Left lung (tissue), 10 donors: Measurements from ENCODE around the gene INTS2. TPM values are rescaled to one million over a fixed set of nuclear protein-coding genes. Genes with fewer than 3 reads are reported as not detected.

Experiments
- ATAC-seq: fragments of 200-7000 bp; cut with Tn5 transposase; one replicate; pipeline ENCODE4 v1.9.1; 2020; ENCODE audit warnings: moderate library complexity
- DNase-seq, 4 donors: peaks; one replicate each; pipeline ENCODE4 v3.0.0-alpha.2; 2013 to 2020
- H3K27ac ChIP-seq, 2 donors: fragments of 200-600 bp; sonication (generic) in 1 of 2; one replicate each; pipeline versions ENCODE4 v1.5.0 to v1.8.0; 2020 to 2021
- H3K27me3 ChIP-seq, 2 donors: fragments of 200-600 bp; sonication (generic) in 1 of 2; one replicate each; pipeline versions ENCODE4 v1.5.0 to v1.8.0; 2020 to 2021
- H3K36me3 ChIP-seq, 2 donors: fragments of 200-600 bp; sonication (generic) in 1 of 2; one replicate each; pipeline versions ENCODE4 v1.5.0 to v1.8.0; 2020 to 2021
- H3K4me1 ChIP-seq, 2 donors: fragments of 200-600 bp; one replicate each; pipeline ENCODE4 v1.8.0; 2021
- H3K4me3 ChIP-seq, 2 donors: fragments of 200-600 bp; sonication (generic) in 1 of 2; one replicate each; pipeline versions ENCODE4 v1.5.0 to v1.8.0; 2020 to 2021; ENCODE audit warnings: mild to moderate bottlenecking in 1 of 2
- H3K9me3 ChIP-seq, 2 donors: fragments of 200-600 bp; sonication (generic) in 1 of 2; one replicate each; pipeline versions ENCODE4 v1.5.0 to v1.8.0; 2020 to 2021
- CTCF ChIP-seq, 2 donors: fragments of 200-600 bp; sonication (generic) in 1 of 2; IDR thresholded peaks; one replicate each; pipeline versions ENCODE4 v1.5.0 to v1.8.0; 2021; ENCODE audit warnings: antibody characterized with exemption in 2 of 2
- intact Hi-C, 2 donors: fragments of 100-400 bp; cut with DNase I; formaldehyde crosslinking; loops; one replicate each; pipeline versions ENCODE4 v1.11.2 to v1.14.2; 2022
- polyA plus RNA-seq, 6 donors: library from polyadenylated mRNA; unstranded; fragments of 120-200 nt; gene quantifications; one replicate each; pipeline ENCODE4 v1.2.1, GENCODE V29; 2013; ENCODE audit not compliant: insufficient read length in 6 of 6
- total RNA-seq, 2 donors: library from RNA; stranded (reverse); fragmentation: NEBNext Ultra II Directional; extraction: Animal tissue kit (Norgen Biotek cat#: 25700); gene quantifications; one replicate each; pipeline ENCODE4 v1.2.1, GENCODE V29; 2021
- donor health status: DM: no; HTN: yes; CAD: no.
- donor health status: DM: no; HTN: no; CAD: no.

INTS2 gene
- total and polyA plus RNA-seq, 8 donors, result 11.3 to 14.8 (median 12.5) TPM

GRCh38 chr17:61872099-61872498 lies 55.7 kb downstream of the INTS2 start:
- Histone ChIP-seq H3K9me3 (no peaks in the 10 kb centered on the region), H3K27ac (no peak overlapping the region), H3K4me1 (no peaks in the 10 kb centered on the region), H3K27me3 (no peaks in the 10 kb centered on the region), H3K4me3 (no peak overlapping the region), H3K36me3 (peaks cover 0 to 56% of the 10 kb centered on the region in 2 donors)
- intact Hi-C loops, result no loop called here
- TF ChIP-seq CTCF (IDR thresholded peaks at IDR 0.05), result no peak
- ATAC-seq, result no peak
- DNase-seq, result no peak

GRCh38 chr17:61869138-61869537 lies 58.6 kb downstream of the INTS2 start:
- H3K27me3 ChIP-seq, result no peaks in the 10 kb centered on the region
- H3K4me1 ChIP-seq, result peaks cover 1% of the 10 kb centered on the region in 2 donors
- no peak overlapping the region for H3K27ac ChIP-seq
- no peak overlapping the region for H3K4me3 ChIP-seq
- ATAC-seq, result no peak
- H3K36me3 ChIP-seq, result peaks cover 0 to 55% of the 10 kb centered on the region in 2 donors
- H3K9me3 ChIP-seq, result no peaks in the 10 kb centered on the region
- no peak for DNase-seq
- TF ChIP-seq CTCF (IDR thresholded peaks at IDR 0.05), result no peak
- intact Hi-C loops, result no loop called here

- Histone ChIP-seq H3K27me3 (no peaks in the 10 kb centered on the region), H3K27ac (no peak overlapping the region), H3K9me3 (no peaks in the 10 kb centered on the region), H3K4me1 (peaks cover 3 to 5% of the 10 kb centered on the region in 2 donors), H3K36me3 (peaks cover 0 to 55% of the 10 kb centered on the region in 2 donors), H3K4me3 (no peak overlapping the region)
- intact Hi-C loops, result no loop called here
- no peak for TF ChIP-seq CTCF (IDR thresholded peaks at IDR 0.05)
- no peak for ATAC-seq
- DNase-seq, result no peak
These were observed 59.7 kb downstream of the INTS2 start for GRCh38 chr17:61868074-61868473.

GRCh38 chr17:61867033-61867432 lies 60.7 kb downstream of the INTS2 start:
- Histone ChIP-seq H3K9me3 (no peaks in the 10 kb centered on the region), H3K27me3 (no peaks in the 10 kb centered on the region), H3K36me3 (peaks cover 0 to 51% of the 10 kb centered on the region in 2 donors), H3K4me3 (no peak overlapping the region), H3K27ac (no peak overlapping the region), H3K4me1 (peaks cover 3 to 10% of the 10 kb centered on the region in 2 donors)
- intact Hi-C loops, result no loop called here
- ATAC-seq, result no peak
- no peak for TF ChIP-seq CTCF (IDR thresholded peaks at IDR 0.05)
- DNase-seq, result no peak

- intact Hi-C loops, result no loop called here
- peaks cover 3 to 10% of the 10 kb centered on the region in 2 donors for H3K4me1 ChIP-seq
- H3K27me3 ChIP-seq, result no peaks in the 10 kb centered on the region
- TF ChIP-seq CTCF (IDR thresholded peaks at IDR 0.05), result no peak
- peak overlapping the region; percentile 66 for H3K4me3 ChIP-seq
- DNase-seq (no peak), ATAC-seq (peak; percentile 33)
- no peaks in the 10 kb centered on the region for H3K9me3 ChIP-seq
- H3K27ac ChIP-seq, result peak overlapping the region; percentile 81 to 86
- peaks cover 0 to 20% of the 10 kb centered on the region in 2 donors for H3K36me3 ChIP-seq
These were observed 64.0 kb downstream of the INTS2 start for GRCh38 chr17:61863801-61864126.
